GDM1 (cell line): ENCODE data around the gene FRMD4A.
"Not testable (repeated sequence)": the region's sequence is repeated elsewhere in the genome, so short reads cannot be mapped to it uniquely, and the experiment has no call there.

Experiments
- DNase-seq: peaks from one replicate; lab custom pipeline; 2025; lab: John Stamatoyannopoulos, UW

FRMD4A gene

DNA sequence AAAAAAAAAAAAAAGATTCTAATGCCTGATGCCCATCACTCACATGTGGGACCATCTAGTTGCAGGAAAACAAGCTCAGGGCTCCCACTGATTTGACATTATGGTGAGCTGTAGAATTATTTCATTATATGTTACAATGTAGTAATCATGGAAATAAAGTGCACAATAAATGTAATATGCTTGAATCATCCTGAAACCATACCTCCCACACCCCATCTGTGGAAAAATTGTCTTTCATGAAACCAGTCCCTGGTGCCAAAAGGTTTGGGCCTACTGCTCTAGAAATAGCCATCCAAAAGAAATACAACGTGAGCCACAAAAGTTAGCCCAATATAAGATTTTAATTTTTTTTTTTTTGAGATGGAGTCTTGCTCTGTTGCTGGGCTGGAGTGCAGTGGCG is 478.8 kb downstream of the FRMD4A start:
- no peak for DNase-seq

DNA sequence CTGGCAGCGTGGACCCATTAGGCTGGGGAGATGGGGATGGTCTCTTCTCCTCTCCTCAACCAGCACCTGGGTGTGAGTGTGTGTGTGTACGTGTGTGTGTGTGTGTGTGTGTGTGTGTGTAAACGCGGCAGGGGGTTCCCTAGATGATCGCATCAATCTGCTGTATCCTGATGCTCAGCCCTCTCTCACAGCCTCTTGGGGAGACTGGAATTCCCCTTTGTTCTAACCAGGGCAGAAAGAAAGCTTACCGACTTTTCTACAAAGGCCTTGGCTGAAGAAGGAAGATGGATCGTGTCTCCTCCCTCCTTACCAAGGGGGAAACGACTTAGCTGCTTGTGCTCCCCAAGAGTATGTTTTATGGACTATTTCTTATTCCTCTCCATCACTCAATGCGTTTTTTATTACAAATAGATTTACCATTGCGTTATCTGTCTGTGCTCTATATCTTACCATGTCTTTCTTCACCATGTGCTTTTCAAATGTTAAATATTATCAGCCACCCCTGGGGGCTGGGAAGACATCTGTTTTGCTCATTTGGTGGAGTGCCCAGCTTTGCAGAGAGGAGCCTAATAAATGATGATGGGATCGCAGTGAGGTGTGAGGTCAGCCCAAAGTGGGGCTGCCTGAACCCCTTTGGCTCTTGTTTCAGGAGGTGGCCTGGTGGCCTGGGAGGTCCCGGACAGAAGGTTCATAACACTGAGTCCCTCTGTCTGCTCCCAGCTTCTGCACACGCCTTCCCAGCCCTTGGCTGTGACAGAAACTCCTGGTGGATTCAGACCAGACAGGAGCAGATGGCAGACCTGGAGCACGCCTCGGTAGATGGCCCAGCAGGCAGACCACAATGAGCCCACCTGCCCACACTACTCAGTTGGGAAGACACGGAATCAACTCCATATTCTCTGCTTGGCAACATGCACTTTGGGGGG is 481.9 kb downstream of the FRMD4A start:
- DNase-seq = no peak

DNA sequence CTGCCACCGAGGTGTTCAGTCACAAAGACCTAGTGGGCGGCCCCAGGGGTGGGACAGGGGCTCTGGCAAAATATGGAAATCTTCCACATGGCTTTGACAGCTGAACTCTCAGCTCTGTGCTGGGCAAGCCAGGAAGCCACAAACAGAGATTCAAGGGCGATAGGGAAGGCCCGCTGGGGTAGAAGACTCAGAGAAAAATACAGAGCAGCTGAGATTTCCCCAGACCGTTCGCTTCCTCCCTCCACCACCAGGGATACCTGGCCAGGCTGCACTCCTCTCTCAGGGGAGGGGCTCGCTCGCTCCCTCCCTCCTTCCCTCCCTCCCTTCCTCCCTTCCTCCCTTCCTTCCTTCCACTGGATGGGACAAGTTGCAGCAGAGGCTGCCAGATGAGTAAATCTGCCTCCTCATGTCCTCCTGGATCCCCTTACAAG is 483.5 kb downstream of the FRMD4A start:
- no peak for DNase-seq

DNA sequence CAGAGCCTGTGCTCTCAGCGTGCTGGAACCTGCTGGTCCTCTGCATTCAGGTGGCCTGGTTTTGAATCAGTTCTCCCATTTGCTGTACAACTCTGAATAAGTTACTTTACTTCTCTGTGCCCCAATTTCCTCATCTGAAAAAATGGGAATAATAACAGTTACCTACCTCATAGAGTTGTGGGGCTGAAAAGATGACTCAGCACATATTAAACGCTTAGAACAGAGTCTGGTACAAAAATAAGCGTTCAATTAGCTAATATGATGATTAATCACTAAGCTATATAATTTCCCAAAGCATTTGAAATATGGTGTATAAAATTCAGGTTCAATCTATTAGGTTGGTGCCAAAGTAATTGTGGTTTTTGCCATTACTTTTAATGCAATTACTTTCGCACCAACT is 484.8 kb downstream of the FRMD4A start:
- DNase-seq = no peak

DNA sequence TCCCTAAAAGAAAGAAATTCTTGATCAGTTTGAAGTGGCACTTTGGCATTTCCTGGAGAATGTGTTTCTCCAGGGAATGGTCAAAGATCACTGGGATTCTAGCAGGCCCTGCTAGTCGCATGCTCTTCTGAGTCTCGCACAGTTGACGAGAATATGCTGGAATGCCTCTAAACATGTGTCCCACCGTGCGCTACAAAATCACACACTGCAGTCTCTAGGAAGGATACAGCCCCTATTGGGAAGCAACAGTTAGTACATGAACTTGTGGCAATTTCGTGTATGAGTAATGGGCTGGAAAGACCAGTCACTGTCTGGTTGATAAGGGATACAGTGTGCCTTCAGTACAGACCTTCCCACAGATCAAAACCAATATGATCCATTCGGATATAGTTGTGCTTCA is 486.1 kb downstream of the FRMD4A start:
- DNase-seq = no peak

DNA sequence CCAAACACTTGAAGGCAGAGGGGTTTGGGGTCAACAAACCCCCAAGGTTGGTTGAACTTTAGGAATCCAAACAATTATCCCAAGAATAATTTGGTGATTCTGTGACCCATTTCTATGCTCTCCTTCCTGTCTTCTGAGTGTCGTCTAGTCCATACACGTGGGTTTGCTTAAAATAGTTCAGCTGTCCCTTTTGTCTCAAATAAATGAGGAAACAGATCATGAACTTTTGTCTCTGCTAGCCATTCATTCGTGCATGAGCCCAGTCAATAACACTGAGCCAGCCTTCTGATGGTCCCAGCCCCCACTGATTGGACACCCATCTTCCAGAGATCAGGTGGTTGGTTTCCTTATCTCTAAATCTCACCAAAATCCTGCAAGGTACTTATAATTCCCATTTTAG is 488.6 kb downstream of the FRMD4A start:
- DNase-seq = no peak

DNA sequence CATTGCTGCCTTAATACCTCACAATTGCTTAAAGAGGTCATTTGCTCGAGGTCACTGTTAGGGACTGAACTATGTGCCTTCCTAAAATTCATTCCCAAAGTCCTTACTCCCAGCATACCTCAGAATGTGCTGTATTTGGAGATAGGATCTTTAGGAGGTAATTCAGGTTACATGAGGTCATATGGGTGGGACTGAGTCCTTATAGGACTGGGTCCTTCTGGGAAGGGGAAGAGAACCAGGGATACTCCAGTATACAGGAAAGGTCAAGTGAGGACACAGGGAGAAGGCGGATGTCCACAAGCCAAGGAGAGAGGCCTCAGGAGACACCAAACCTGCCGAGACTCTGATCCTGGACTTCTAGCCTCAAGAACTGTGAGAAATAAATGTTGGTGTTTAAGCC is 490.7 kb downstream of the FRMD4A start:
- no peak for DNase-seq

DNA sequence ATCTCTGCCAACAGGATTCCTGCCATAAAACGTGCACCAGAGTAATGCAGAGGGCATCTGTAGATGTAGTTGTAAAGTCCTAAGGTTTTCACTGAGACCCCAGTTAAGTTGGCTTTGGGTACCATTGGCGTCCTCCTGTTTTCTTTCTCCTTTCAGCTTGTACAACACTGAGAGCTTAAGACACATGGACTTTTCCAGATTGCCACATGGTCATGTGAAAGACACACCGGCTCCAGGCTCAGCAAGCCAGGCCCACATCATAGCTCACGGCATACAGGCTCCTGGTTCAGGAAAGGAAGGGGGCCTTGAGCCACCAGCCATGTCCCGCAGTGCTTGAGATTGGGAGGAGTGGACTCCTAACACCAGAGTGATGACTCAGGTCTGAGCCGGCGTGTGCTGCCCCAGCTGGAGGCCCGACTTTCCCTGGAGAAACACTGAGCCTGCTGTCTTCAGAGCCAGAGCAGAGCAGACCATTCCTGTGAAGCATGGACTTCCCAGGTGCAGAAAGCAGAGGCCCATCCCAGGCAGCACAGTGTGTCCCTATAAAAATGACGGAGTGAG is 491.2 kb downstream of the FRMD4A start:
- no peak for DNase-seq

DNA sequence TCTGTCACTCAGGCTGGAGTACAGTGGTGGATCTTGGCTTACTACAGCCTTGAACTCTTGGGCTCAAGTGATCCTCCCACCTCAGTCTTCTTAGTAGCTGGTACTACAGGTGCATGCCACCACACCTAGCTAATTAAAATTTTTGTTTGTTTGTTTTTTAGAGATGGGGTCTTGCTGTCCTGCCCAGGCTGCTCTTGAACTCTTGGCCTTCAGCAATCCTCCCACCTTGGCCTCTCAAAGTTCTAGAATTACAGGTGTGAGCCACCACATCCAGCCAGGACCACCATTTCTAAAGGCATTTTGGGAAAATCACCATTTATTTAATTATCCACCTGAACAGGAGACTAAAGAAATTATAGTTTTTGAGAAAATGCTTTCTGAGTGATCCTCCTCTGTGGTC is 491.7 kb downstream of the FRMD4A start:
- no peak for DNase-seq

DNA sequence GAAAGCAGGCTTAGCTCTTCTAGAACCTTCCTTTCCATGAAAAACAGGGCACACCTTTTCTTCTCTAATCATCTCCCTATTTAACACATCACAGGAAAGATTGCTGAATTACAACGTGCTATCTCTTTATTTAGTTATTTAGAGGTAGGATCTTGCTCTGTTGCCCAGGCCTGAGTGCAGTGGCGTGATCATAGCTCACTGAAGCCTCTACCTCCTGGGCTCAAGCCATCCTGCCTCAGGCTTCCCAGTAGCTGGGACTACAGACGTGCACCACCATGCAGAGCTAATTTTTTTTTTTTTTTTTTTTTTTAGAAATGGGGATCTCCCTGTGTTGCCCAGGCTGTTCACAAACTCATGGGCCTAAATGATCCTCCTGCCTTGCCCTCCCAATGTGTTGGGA is 492.8 kb downstream of the FRMD4A start:
- DNase-seq = no peak

DNA sequence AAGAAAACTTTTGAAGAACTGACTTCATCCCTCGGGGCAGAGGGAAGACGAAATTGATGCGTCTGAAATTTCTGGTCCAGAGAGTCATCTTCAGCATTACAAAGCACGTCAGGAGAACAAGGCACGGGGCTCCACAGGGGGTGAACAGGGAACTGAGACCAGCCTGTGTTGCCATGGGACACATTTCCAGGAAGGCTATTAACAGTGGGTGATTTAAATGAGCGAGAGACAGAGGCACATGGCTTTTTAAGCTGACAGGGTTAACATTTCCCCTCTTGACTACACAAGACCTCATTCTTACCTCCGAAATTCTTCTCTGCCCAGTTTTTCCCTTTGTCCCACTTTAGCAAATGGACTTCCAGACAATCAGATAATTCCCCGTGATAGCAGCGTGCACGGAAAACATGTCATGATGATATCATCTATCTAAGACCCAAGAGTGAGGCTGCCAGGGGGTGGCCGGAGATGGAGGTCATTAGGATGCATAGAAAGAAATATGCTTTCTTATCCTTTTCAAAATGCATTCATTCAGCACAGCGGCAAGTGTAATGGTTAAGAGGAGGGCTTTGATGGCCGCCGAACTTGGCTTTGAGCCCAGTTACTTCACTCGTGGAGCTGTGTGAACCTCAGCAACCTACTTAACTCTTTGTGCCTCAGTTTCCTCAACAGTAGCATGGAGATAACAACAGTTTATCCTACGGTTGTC is 496.0 kb downstream of the FRMD4A start:
- DNase-seq = no peak

DNA sequence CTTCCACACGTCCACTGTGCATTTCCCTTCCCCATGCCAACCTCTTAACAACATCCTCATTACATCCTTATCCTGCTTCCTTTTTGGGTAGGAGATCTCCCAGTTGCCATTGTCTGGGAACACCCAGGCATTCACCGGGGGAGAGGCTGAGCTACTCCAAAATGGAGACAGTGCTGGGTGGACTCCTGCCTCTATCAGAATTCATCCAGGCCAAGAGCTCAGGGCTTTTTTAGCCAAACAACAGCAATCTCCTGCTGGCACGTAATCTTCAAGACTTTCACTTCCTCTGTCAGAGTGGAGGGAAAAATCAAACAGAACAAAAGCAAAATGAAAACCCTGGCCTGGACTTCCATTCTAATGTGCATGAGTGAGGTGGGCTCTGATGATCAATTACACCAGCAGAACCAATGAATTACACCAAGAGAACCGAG is 499.0 kb downstream of the FRMD4A start:
- no peak for DNase-seq

DNA sequence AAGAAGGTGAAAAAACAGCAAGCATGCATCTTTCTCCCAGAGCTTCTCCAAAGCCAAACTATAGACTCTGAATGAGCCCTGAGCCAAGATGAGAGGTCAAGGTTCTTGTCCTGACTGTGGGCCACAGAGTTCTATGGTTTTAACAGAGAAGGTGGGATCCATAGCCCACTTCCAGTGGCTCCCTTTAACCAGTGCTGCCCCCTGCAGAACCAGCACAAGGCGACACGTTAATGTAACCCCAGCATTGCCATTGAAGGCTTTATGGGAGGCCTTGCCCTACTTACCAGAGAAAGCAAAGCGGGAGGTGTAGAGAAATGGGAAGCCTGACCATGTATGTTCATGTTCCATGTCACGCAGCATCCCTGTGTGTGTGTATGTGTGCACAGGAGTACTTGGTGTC is 500.3 kb downstream of the FRMD4A start:
- no peak for DNase-seq

DNA sequence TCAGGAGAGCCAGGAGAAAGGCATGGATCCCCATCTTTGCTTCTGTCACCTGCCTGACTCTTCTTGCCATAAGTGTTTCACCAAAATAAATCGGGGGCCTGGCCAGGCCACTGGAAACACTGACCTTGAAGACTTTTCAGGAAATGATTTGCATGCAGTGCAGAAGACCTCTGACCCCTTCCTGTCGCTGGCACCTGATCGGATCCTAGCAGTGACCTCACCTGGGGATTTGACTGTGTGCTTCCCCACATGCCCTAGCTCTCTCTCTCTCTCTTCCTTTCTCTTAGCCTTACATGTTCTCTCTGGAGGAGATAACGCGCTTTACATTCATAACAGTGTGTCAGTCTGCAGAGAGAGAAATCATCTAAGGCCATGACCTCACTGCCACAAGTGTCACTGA is 500.9 kb downstream of the FRMD4A start:
- DNase-seq = no peak

DNA sequence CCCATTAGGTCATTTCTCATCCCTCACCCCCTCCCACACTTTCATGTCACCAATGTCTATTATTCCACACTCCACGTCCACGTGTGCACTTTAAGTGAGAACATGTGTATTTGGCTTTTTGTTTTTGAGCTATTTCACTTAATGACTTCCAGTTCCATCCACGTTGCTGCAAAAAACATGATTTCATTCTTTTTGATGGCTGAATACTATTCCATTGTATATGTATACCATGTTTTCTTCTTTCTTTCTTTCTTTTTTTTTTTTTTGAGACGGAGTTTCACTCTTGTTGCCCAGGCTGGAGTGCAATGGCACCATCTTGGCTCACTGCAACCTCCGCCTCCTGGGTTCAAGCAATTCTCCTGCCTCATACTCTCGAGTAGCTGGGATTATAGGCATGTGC is 502.4 kb downstream of the FRMD4A start:
- not testable (repeated sequence) for DNase-seq

DNA sequence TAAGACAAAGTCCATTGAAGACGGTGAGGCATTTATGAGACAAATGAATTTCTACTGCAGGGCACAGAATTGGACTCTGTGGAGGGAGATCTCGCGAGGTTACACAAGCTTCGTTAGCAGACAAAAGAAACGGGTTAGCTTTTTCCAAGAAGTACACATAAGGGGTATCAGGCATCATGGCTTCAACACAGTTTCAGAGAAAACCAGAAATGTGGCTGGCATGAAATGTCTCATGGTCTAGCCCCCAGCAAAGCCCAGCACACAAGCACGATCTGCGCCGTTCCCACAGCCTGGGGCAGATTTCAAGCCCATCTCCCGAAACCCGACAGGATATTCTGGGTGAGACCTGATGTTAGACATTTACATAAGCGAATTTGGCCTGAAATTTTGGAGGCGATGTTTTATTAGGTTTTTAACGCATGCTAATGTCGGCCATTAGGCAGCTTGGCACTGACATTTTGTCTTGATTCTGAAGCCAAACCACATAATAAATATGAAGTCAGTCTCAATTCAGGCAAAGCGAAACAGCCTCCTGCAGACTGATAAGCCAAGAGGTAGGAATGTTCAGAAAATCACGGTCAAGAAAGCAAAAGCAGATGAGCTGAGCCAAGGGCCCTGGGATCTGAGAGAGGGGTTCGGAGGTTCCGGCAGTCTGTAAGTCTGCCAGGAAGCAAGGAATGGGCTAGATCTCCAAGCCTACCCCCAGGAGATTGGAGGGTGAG is 503.5 kb downstream of the FRMD4A start:
- DNase-seq = no peak

DNA sequence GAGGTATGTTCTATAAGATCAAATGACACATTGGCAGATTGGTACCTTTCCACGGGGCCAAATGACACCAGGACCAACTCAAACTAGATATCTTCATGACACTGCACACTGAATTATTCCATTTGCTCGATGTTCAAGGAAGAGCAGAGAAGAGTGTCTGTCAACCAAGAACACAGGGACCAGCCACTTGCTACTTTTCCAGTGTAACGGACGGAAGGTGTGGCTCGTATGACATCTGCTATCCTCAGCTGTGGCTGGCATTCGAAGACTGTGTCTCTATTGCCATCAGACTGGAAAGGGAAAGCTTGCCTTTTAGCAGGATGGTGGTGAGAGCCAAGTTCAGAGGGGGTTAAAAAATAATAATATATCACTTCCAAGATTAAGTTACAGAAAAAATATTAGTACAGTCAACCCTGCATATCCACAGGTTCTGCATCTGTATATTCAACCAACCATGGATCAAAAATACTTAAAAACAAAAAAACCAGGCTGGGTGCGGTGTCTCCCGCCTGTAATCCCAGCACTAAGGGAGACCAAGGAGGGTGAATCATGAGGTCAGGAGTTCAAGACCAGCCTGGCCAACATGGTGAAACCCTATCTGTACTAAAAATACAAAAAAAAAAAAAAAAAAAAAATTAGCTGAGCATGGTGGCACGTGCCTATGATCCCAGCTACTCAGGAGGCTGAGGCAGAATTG is 506.9 kb downstream of the FRMD4A start:
- DNase-seq = no peak

DNA sequence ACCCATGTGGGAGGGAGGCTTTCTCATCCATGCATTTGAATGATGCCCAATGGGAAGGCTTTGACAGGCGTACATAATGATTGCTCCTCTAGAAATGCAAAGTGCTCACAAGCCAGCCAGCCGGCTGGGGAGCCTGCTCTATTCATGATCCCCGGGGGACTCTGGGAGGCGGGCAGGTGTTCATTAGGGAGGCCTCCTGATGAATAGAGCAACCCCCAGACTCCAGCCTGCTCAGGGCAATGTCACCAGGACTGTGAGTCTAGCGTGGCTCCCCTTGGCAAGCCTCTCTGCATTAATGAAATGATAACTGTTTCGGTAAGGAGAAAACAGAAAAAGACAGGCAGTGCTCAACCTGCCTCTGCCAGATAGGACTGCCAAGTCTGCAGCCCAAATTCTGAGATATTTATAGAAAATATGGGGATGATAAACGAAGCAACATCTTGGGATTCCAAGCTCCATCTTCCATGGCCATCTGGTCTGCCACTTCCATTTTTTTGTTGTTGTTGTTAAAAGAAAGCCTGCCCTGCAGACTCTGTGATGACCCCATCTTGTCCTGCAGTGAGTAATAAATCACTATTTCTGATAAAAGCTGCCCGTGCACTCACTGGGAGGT is 507.5 kb downstream of the FRMD4A start:
- no peak for DNase-seq

DNA sequence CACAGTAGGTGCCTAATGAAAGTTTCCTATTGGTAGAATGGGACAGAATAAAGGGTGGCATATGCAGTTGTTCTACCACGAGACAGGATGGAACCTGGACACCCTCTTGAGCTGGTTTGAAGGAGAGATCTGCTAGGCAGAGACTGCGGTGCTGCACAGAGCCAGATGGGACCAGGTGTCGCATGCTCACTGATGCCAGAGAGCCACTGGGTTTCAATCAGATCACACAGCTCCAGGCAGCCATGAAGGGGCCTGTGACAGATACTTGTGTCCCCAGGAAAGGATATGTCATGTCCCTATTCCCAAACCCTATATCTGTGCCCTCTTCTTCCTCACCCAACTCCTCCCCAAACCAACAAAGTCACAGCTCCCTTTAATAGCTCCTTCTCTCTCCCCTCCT is 508.2 kb downstream of the FRMD4A start:
- DNase-seq = no peak

DNA sequence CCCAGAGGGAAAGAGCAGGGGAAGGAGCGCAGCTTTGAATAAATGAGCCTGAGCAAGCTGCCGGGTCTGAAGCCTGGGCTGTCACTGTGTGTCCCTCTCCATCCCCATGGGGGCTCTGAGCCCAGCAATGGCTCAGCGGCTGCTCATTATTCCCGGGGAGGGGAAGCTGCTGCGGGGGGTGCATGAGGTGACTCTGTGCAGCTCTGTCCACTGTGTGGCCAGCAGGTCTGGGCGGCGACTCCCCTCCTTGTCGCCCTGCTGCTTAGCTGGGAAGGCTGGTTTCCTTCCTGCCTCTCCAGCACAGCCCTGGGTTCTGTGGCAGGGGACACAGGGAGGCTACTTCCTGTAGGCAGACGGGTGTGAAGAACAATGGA is 509.8 kb downstream of the FRMD4A start:
- DNase-seq = no peak
